Endothelial cell of umbilical vein (primary cell): Measurements from ENCODE around the gene SAT2. TPM values are rescaled to one million over a fixed set of nuclear protein-coding genes. Genes with fewer than 3 reads are reported as not detected.

Source experiments
- BruUV-seq: library from RNA; stranded (reverse); fragments of 400-500 nt; replicated peaks from 2 replicates; lab custom pipeline; 2021; lab: Mats Ljungman, UMichigan
- CTCF ChIA-PET: fragments of 300-600, 350-600 bp; sonication (Branson Sonifier 250); formaldehyde crosslinking; loops from one replicate; lab custom pipeline; 2021; ENCODE audit warnings: antibody characterized with exemption, inconsistent platforms; lab: Charles Lee
- POLR2A ChIA-PET: fragments of 300-600, 350-600 bp; sonication (Branson Sonifier 250); formaldehyde crosslinking; loops from one replicate; lab custom pipeline; 2021; ENCODE audit warnings: antibody characterized with exemption, inconsistent platforms; lab: Charles Lee
- DNase-seq: peaks from one replicate; pipeline ENCODE4 v3.0.0-alpha.2; 2011; ENCODE audit warnings: low read depth, low spot score
- FAIRE-seq: peaks from 2 replicates; lab custom pipeline; 2011; peaks lifted over from hg19 to GRCh38; lab: Jason Lieb, UNC
- H2AFZ ChIP-seq: 2 replicates; pipeline ENCODE4 v1.6.0; 2012; ENCODE audit warnings: low read depth, low read length, control low read depth, inconsistent platforms
- H3K27ac ChIP-seq: 2 replicates; pipeline ENCODE4 v1.5.1; 2011; ENCODE audit warnings: low read depth, mild to moderate bottlenecking, control low read depth, low read length, moderate library complexity; ENCODE audit not compliant: insufficient read depth
- H3K27me3 ChIP-seq, 2 experiments: 2 replicates each; pipeline versions ENCODE4 v1.6.0 to v1.6.1; 2011; ENCODE audit warnings: low read length in 2 of 2, mixed read lengths in 1 of 2; ENCODE audit not compliant: control insufficient read depth in 2 of 2, insufficient read depth in 2 of 2
- H3K36me3 ChIP-seq, 2 experiments: 2 replicates in 1 of 2; 3 replicates in 1 of 2; pipeline ENCODE4 v1.5.1; 2011; ENCODE audit warnings: low read length in 2 of 2, mild to moderate bottlenecking in 1 of 2, moderate library complexity in 1 of 2; ENCODE audit not compliant: control insufficient read depth in 2 of 2, insufficient read depth in 2 of 2; ENCODE audit errors: extremely low read depth in 1 of 2
- H3K4me1 ChIP-seq: 3 replicates; pipeline ENCODE4 v1.5.1; 2011; ENCODE audit warnings: mild to moderate bottlenecking, low read length; ENCODE audit not compliant: control insufficient read depth, insufficient read depth; ENCODE audit errors: extremely low read depth
- H3K4me2 ChIP-seq: 2 replicates; pipeline ENCODE4 v1.6.1; 2011; ENCODE audit warnings: low read length, control low read depth, mixed read lengths; ENCODE audit not compliant: insufficient read depth
- H3K4me3 ChIP-seq, 3 experiments: fragments of 200-600 bp in 1 of 3; sonication (generic), shearing (Covaris generic) in 1 of 3; replicated peaks in 1 of 3; 2 replicates each; pipeline ENCODE4 v1.5.1; 2011 to 2016; ENCODE audit warnings: control low read depth in 3 of 3, low read length in 3 of 3, mild to moderate bottlenecking in 2 of 3, inconsistent platforms in 1 of 3, low read depth in 1 of 3, moderate library complexity in 1 of 3; ENCODE audit not compliant: insufficient read depth in 1 of 3
- H3K79me2 ChIP-seq: 2 replicates; pipeline ENCODE4 v1.6.0; 2012; ENCODE audit warnings: low read length, inconsistent platforms; ENCODE audit not compliant: control insufficient read depth, insufficient read depth
- H3K9ac ChIP-seq: replicated peaks from 2 replicates; pipeline ENCODE3; 2011; ENCODE audit warnings: low read length, control low read depth; ENCODE audit not compliant: insufficient read depth; ENCODE audit errors: extremely low read depth
- H3K9me1 ChIP-seq: replicated peaks from 3 replicates; pipeline ENCODE4 v1.6.0; 2011; ENCODE audit warnings: mild to moderate bottlenecking, low read length; ENCODE audit not compliant: control insufficient read depth, insufficient read depth; ENCODE audit errors: extremely low read depth
- H3K9me3 ChIP-seq: replicated peaks from 2 replicates; pipeline ENCODE4 v1.5.1; 2012; ENCODE audit warnings: low read length, inconsistent platforms; ENCODE audit not compliant: control insufficient read depth, insufficient read depth
- H4K20me1 ChIP-seq: replicated peaks from 2 replicates; pipeline ENCODE3; 2011; ENCODE audit warnings: mild to moderate bottlenecking, low read length; ENCODE audit not compliant: control insufficient read depth, insufficient read depth; ENCODE audit errors: extremely low read depth
- EZH2 ChIP-seq: IDR thresholded peaks from 2 replicates; pipeline ENCODE4 v1.6.1; 2012; ENCODE audit warnings: borderline replicate concordance, low read depth, mild to moderate bottlenecking, moderate library complexity, low read length, inconsistent platforms; ENCODE audit not compliant: severe bottlenecking
- FOS ChIP-seq: IDR thresholded peaks from 2 replicates; pipeline ENCODE4 v1.6.1; 2011; ENCODE audit warnings: mild to moderate bottlenecking, low read length, moderate library complexity, borderline replicate concordance; ENCODE audit not compliant: insufficient read depth
- GATA2 ChIP-seq: IDR thresholded peaks from 2 replicates; pipeline ENCODE4 v1.7.0; 2011; ENCODE audit warnings: low read depth, mild to moderate bottlenecking, moderate library complexity, mixed read lengths, low read length; ENCODE audit not compliant: insufficient read length, insufficient read depth
- JUN ChIP-seq: IDR thresholded peaks from 2 replicates; pipeline ENCODE4 v1.6.1; 2011; ENCODE audit warnings: borderline replicate concordance, low read depth; ENCODE audit not compliant: insufficient read length, insufficient read depth
- MYC ChIP-seq: IDR thresholded peaks from one replicate; pipeline ENCODE4 v1.6.1; 2011; ENCODE audit warnings: mild to moderate bottlenecking, low read depth, low read length
- POLR2A ChIP-seq: IDR thresholded peaks from 2 replicates; pipeline ENCODE4 v1.6.1; 2012; ENCODE audit warnings: low read depth, mild to moderate bottlenecking, control low read depth, low read length
- POLR2AphosphoS5 ChIP-seq: IDR thresholded peaks from 2 replicates; pipeline ENCODE4 v1.6.1; 2012; ENCODE audit warnings: low read depth, mild to moderate bottlenecking, control low read depth, low read length, moderate library complexity; ENCODE audit not compliant: insufficient read depth
- dilution Hi-C: fragments of 300-500 bp; cut with MboI; formaldehyde crosslinking; loops from one replicate; pipeline ENCODE4 v1.15.0; 2019; ENCODE audit warnings: low sequenced_read_pairs; ENCODE audit not compliant: extremely low pct_ligation_motif_present
- intact Hi-C: fragments of 100-400 bp; cut with micrococcal nuclease; formaldehyde crosslinking; loops from one replicate; pipeline ENCODE4 v1.10.0; 2022
- polyA plus RNA-seq, 4 experiments: library from polyadenylated mRNA; depleted of rRNA in 3 of 4; stranded (reverse) in 3 of 4; unstranded in 1 of 4; fragments of >200 nt; gene quantifications; 2 replicates each; pipeline versions ENCODE4 v1.2.1 to v1.2.3, GENCODE V29; 2011 to 2012; ENCODE audit warnings: missing spikeins in 1 of 4
- total RNA-seq: library from RNA; stranded (reverse); gene quantifications from 2 replicates; pipeline ENCODE4 v1.2.3, GENCODE V29; 2021
- TF ChIP-seq, protein P1 (sequence below): IDR thresholded peaks from 2 replicates; pipeline ENCODE4 v1.6.1; 2011; ENCODE audit not compliant: insufficient read depth, insufficient read length
- TF ChIP-seq, protein P2 (sequence below), 2 donors: IDR thresholded peaks; 1 replicate in 1 of 2; 2 replicates in 1 of 2; pipeline ENCODE4 v1.5.1; 2011; ENCODE audit warnings: low read length in 2 of 2, mild to moderate bottlenecking in 2 of 2, moderate library complexity in 2 of 2, control low read depth in 1 of 2, inconsistent platforms in 1 of 2, low read depth in 1 of 2; ENCODE audit not compliant: insufficient read depth in 1 of 2; ENCODE audit errors: extremely low read depth in 1 of 2

The SAT2 gene
- total and polyA plus RNA-seq, 2 donors (not counting 3 experiments of a cell fraction or from before 2014, with no cell fraction given): 38.0 to 51.8 TPM

- no peak overlapping the region for H3K4me2 ChIP-seq
- H3K9me3 ChIP-seq: no peaks in the 10 kb centered on the region
- H3K4me3 ChIP-seq: no peak overlapping the region
- no peak overlapping the region for H3K9ac ChIP-seq
- TF ChIP-seq JUN (no peak), MYC (no peak), POLR2AphosphoS5 (no peak), POLR2A (no peak), EZH2 (no peak), FOS (no peak), GATA2 (no peak)
- TF ChIP-seq, protein P1, sequence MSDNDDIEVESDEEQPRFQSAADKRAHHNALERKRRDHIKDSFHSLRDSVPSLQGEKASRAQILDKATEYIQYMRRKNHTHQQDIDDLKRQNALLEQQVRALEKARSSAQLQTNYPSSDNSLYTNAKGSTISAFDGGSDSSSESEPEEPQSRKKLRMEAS: no peak
- TF ChIP-seq, protein P2, sequence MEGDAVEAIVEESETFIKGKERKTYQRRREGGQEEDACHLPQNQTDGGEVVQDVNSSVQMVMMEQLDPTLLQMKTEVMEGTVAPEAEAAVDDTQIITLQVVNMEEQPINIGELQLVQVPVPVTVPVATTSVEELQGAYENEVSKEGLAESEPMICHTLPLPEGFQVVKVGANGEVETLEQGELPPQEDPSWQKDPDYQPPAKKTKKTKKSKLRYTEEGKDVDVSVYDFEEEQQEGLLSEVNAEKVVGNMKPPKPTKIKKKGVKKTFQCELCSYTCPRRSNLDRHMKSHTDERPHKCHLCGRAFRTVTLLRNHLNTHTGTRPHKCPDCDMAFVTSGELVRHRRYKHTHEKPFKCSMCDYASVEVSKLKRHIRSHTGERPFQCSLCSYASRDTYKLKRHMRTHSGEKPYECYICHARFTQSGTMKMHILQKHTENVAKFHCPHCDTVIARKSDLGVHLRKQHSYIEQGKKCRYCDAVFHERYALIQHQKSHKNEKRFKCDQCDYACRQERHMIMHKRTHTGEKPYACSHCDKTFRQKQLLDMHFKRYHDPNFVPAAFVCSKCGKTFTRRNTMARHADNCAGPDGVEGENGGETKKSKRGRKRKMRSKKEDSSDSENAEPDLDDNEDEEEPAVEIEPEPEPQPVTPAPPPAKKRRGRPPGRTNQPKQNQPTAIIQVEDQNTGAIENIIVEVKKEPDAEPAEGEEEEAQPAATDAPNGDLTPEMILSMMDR (IDR thresholded peaks at IDR 0.05; ENCODE audit: extremely low read depth in 1 of 2, insufficient read depth in 1 of 2, low read depth in 1 of 2, low read length in 2 of 2): no peak
- no peak for DNase-seq
- ChIA-PET POLR2A (no interaction called here), CTCF (no interaction called here)
- H2AFZ ChIP-seq: no peak overlapping the region
- H3K79me2 ChIP-seq: no peaks in the 10 kb centered on the region
- no peaks in the 10 kb centered on the region for H4K20me1 ChIP-seq
- no TSS peak for BruUV-seq
- dilution Hi-C loops: no loop called here
- H3K27me3 ChIP-seq: no peaks in the 10 kb centered on the region
- no peaks in the 10 kb centered on the region for H3K9me1 ChIP-seq
- H3K27ac ChIP-seq: no peak overlapping the region
- intact Hi-C loops: no loop called here
- H3K36me3 ChIP-seq: no peaks in the 10 kb centered on the region
- no peak for FAIRE-seq
- H3K4me1 ChIP-seq: no peaks in the 10 kb centered on the region
These were observed 13.2 kb upstream of the SAT2 start for GRCh38 chr17:7640783-7641182.
